ENCODE data around the gene ATP2B3. TPM values are rescaled to one million over a fixed set of nuclear protein-coding genes. Genes with fewer than 3 reads are reported as not detected.

Gene ATP2B3
- total RNA-seq (under 1 TPM in 1 of 9 donors, not detected in 8; 0.12 TPM), polyA plus RNA-seq (not detected)
- long read RNA-seq, donor 1: 0 reads
- long read RNA-seq, donor 2: 0 reads
- long read RNA-seq, donor 3: 0 reads

DNA sequence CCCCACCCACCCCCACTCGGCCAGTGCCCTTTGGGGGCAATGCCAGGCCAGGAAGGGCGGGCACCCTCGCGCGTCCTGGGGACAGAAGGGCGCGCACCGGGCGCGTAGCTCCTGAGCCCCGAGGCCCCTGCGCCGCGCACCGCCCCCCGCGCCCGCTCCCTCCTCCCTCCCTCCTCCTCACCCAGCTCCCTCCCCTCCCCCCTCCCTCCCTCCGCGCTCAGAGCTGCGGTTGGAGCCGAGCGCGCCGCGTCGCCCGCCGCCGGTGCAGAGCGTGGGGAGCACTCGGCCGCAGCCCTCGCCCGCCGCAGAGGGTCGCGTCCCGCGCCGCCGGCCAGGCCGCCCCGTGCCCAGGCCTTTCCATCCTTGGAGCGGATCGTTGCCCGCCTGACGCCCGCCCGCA, at the start of gene ATP2B3:
Gene ATP2B3, plus strand, starts transcription at position 220 of the 400 bp plus-strand sequence. CDS start 18,606 bp downstream, outside the sequence.
- Histone ChIP-seq H3K27me3 (peaks cover 0 to 62% (median 28%) of the 10 kb centered on the region in 9 donors), H3K36me3 (no peaks in the 10 kb centered on the region), H3K9me3 (no peaks in the 10 kb centered on the region), H3K4me3 (peak within 1 kb of the TSS in 1 of 12 donors; percentile 13), H3K27ac (no peak within 1 kb of the TSS), H3K4me1 (peaks cover 0 to 11% (median 0%) of the 10 kb centered on the region in 12 donors)
- ATAC-seq: no peak
- WGBS, 4 donors: 0 to 20% (median 2%) methylated on average over 2 to 47 of the region's 50 CpGs; no CpG with 5 or more reads in 1 of the 4 donors
- intact Hi-C loops (cut with DNase I): no loop called here
- TF ChIP-seq POLR2A (IDR thresholded peaks at IDR 0.05): no peak
- TF ChIP-seq, protein P1, sequence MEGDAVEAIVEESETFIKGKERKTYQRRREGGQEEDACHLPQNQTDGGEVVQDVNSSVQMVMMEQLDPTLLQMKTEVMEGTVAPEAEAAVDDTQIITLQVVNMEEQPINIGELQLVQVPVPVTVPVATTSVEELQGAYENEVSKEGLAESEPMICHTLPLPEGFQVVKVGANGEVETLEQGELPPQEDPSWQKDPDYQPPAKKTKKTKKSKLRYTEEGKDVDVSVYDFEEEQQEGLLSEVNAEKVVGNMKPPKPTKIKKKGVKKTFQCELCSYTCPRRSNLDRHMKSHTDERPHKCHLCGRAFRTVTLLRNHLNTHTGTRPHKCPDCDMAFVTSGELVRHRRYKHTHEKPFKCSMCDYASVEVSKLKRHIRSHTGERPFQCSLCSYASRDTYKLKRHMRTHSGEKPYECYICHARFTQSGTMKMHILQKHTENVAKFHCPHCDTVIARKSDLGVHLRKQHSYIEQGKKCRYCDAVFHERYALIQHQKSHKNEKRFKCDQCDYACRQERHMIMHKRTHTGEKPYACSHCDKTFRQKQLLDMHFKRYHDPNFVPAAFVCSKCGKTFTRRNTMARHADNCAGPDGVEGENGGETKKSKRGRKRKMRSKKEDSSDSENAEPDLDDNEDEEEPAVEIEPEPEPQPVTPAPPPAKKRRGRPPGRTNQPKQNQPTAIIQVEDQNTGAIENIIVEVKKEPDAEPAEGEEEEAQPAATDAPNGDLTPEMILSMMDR (IDR thresholded peaks at IDR 0.05): no peak
- no peak for DNase-seq

DNA sequence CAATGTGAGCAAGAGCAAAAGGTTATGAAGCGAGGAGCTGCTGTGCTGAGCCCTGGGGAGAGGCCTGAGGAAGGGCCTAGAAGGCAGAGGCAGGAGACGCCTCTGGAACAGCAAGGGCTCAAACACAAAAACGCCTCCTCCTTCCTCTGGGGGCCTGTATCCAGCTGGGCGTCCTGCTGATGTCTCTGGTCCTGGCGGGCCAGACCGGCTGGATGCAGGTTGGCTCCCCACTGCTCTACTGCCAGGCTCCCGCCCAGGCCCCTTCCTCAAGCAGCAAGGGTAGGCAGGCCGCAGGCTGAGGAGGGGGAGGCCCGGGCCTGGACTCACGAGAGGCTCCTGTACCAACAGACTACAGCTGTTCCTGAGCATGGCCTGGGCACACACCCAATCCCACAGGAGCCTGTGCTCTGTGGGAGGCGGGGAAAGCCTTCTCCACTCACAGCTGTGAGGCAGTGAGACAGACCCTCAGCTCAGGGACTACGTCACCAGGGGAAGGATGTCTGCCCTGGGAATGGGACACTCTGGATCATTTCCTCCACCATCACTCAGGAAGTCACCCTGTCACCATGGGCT, 49.3 kb upstream of the ATP2B3 start:
- Histone ChIP-seq H3K4me1 (peaks cover 0 to 19% (median 6%) of the 10 kb centered on the region in 12 donors), H3K4me3 (no peak overlapping the region), H3K9me3 (no peaks in the 10 kb centered on the region), H3K36me3 (peaks cover 0 to 9% (median 0%) of the 10 kb centered on the region in 9 donors), H3K27me3 (no peaks in the 10 kb centered on the region), H3K27ac (peak overlapping the region in 1 of 12 donors; percentile 23)
- intact Hi-C loops (cut with DNase I): loop anchor here in 1 of 10 donors (10.0 kb wide), 1 partner anchor 523 kb away; no protein-coding TSS in a partner anchor
- DNase-seq (peak in 2 of 5 donors; percentile 57 to 61), ATAC-seq (peak in 2 of 4 donors; percentile 6 to 21)
- 76 to 82% (median 79%) methylated on average over 9 to 12 of the region's 12 CpGs for WGBS, 4 donors
- no peak for TF ChIP-seq POLR2A (IDR thresholded peaks at IDR 0.05)
- TF ChIP-seq, protein P1 (IDR thresholded peaks at IDR 0.05): no peak

DNA sequence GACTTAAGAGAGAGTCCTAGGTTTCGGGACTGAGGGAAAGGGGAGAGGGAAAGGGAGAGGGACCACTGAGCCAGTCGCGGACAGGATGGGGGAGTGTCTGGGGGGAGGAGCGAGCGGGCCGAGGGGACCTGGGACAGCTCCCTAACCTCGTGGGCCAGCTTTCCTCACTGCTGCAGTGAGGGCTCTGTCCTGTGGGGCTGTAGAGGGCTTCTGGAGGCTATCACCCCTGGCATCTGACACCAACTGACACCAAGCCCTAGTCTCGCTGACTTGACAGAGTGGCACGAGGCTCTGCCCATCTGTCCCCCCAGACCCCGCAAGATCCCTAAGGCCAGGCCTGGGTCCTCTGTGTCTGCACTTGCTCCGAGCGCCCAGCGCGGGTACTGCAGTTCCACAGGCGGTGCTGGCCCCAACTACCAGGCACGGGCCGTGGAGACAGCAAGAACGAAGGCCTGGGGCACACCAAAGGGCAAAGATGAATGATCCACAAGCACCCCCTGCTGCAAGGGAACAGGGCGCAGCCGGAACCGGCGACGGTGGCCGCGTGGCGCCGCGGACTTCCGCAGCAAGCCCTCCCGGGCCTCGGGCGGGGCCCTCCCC, 47.5 kb upstream of the ATP2B3 start:
- ATAC-seq (peak in 3 of 4 donors; percentile 21 to 33 (median 23)), DNase-seq (no peak)
- intact Hi-C loops (cut with DNase I): loop anchor here in 6 of 10 donors (2.0 to 10.0 kb wide), 4 partner anchors 25 to 525 kb away; partner anchors contain the start of gene BGN (in 2 of the 6)
- no peaks in the 10 kb centered on the region for H3K27me3 ChIP-seq
- H3K4me3 ChIP-seq: peak overlapping the region; percentile 44 to 82 (median 65)
- WGBS, 4 donors: 0 to 37% (median 13%) methylated on average over 8 to 32 of the region's 32 CpGs
- peak overlapping the region in 11 of 12 donors; percentile 26 to 80 (median 71) for H3K27ac ChIP-seq
- no peaks in the 10 kb centered on the region for H3K9me3 ChIP-seq
- peaks cover 0 to 24% (median 8%) of the 10 kb centered on the region in 12 donors for H3K4me1 ChIP-seq
- H3K36me3 ChIP-seq: peaks cover 0 to 9% (median 0%) of the 10 kb centered on the region in 9 donors
- TF ChIP-seq, protein P1 (IDR thresholded peaks at IDR 0.05): peak in 2 of 12 donors; percentile 20 to 21
- no peak for TF ChIP-seq POLR2A (IDR thresholded peaks at IDR 0.05)

Measured in heart left ventricle (tissue), 16 donors.